SK-N-SH treated with all-trans-retinoic acid at 6 μM for 48 hours (cell line): ENCODE measurements around the gene CELF1.

Experiments
- BACH2 ChIP-seq: fragments of 250-450 bp; sonication (Bioruptor Pico); IDR thresholded peaks from 2 replicates; pipeline ENCODE4 v1.9.0; 2021; ENCODE audit warnings: mild to moderate bottlenecking, borderline replicate concordance
- ESRRG ChIP-seq: fragments of 250-450 bp; sonication (Bioruptor Pico); IDR thresholded peaks from 2 replicates; pipeline ENCODE4 v1.6.1; 2021; ENCODE audit warnings: mild to moderate bottlenecking
- ISL1 ChIP-seq: fragments of 250-450 bp; sonication (Bioruptor Pico); IDR thresholded peaks from 2 replicates; pipeline ENCODE4 v2.1.2; 2022; ENCODE audit warnings: mild to moderate bottlenecking, moderate library complexity
- OSR1 ChIP-seq: fragments of 250-450 bp; sonication (Bioruptor Pico); IDR thresholded peaks from 2 replicates; pipeline ENCODE4 v1.8.0; 2022; ENCODE audit warnings: moderate library complexity, mild to moderate bottlenecking, inconsistent platforms
- PATZ1 ChIP-seq: fragments of 250-450 bp; sonication (Bioruptor Pico); IDR thresholded peaks from 2 replicates; pipeline ENCODE4 v1.8.0; 2020; ENCODE audit warnings: mild to moderate bottlenecking, moderate library complexity, borderline replicate concordance
- POU6F1 ChIP-seq: fragments of 250-450 bp; sonication (Bioruptor Pico); IDR thresholded peaks from 2 replicates; pipeline ENCODE4 v1.8.0; 2021; ENCODE audit warnings: low read depth, mild to moderate bottlenecking, moderate library complexity, borderline replicate concordance
- TCF4 ChIP-seq: fragments of 250-450 bp; sonication (Bioruptor Pico); IDR thresholded peaks from 2 replicates; pipeline ENCODE4 v1.8.0; 2021; ENCODE audit warnings: mild to moderate bottlenecking, moderate library complexity, borderline replicate concordance
- TOX ChIP-seq: fragments of 250-450 bp; sonication (Bioruptor Pico); IDR thresholded peaks from 2 replicates; pipeline ENCODE4 v1.8.0; 2021; ENCODE audit warnings: mild to moderate bottlenecking, moderate library complexity, borderline replicate concordance
- TSHZ2 ChIP-seq: fragments of 250-450 bp; sonication (Bioruptor Pico); IDR thresholded peaks from 2 replicates; pipeline ENCODE4 v1.5.0; 2020; ENCODE audit warnings: mild to moderate bottlenecking, moderate library complexity
- ZFP3 ChIP-seq: fragments of 250-450 bp; sonication (Bioruptor Pico); IDR thresholded peaks from 2 replicates; pipeline ENCODE4 v1.5.0; 2020; ENCODE audit warnings: mild to moderate bottlenecking, moderate library complexity
- ZFP30 ChIP-seq: fragments of 450-650 bp; formaldehyde crosslinking; IDR thresholded peaks from 2 replicates; pipeline ENCODE4 v1.5.0; 2022; ENCODE audit warnings: mild to moderate bottlenecking, moderate library complexity
- ZNF565 ChIP-seq: fragments of 450-650 bp; formaldehyde crosslinking; conservative IDR thresholded peaks from 2 replicates; pipeline ENCODE4 v1.5.0; 2020; ENCODE audit warnings: low read depth, mild to moderate bottlenecking, moderate library complexity
- ZNF8 ChIP-seq: fragments of 450-650 bp; formaldehyde crosslinking; IDR thresholded peaks from 2 replicates; pipeline ENCODE4 v1.5.0; 2020; ENCODE audit warnings: mild to moderate bottlenecking, moderate library complexity

GRCh38 chr11:47436726-47437125 is 116.2 kb downstream of the CELF1 start:
- TF ChIP-seq ESRRG (no peak), PATZ1 (CRISPR knock-in tag) (no peak), ZNF8 (CRISPR knock-in tag) (no peak), TOX (CRISPR knock-in tag) (no peak), ZFP30 (CRISPR knock-in tag) (no peak), ZFP3 (CRISPR knock-in tag) (no peak), TCF4 (CRISPR knock-in tag) (no peak), TSHZ2 (no peak), BACH2 (no peak), OSR1 (no peak), POU6F1 (no peak), ZNF565 (no peak), ISL1 (CRISPR knock-in tag) (no peak)
